ENCODE measurements around the gene OGT.

DNA sequence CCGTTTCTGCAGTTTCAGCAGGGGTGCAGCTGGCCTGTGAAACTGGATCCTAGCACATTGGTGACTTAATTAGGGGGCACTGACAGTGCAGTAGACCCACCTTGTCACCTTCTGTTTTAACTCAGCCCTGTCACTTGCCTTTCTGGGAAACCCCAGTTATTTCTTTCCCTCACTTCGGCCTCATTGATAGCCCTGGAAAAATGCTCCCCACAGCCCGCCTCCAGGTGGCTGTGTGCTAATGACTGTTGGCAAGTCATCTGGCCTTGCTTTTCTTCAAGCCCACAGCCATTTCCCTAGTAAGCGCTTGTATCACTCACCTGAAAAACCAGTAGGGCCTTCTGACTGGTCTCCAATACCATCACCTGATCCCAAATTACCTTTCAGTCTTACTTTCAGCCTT lies 82.2 kb downstream of the OGT start:
- TF ChIP-seq, protein P1, sequence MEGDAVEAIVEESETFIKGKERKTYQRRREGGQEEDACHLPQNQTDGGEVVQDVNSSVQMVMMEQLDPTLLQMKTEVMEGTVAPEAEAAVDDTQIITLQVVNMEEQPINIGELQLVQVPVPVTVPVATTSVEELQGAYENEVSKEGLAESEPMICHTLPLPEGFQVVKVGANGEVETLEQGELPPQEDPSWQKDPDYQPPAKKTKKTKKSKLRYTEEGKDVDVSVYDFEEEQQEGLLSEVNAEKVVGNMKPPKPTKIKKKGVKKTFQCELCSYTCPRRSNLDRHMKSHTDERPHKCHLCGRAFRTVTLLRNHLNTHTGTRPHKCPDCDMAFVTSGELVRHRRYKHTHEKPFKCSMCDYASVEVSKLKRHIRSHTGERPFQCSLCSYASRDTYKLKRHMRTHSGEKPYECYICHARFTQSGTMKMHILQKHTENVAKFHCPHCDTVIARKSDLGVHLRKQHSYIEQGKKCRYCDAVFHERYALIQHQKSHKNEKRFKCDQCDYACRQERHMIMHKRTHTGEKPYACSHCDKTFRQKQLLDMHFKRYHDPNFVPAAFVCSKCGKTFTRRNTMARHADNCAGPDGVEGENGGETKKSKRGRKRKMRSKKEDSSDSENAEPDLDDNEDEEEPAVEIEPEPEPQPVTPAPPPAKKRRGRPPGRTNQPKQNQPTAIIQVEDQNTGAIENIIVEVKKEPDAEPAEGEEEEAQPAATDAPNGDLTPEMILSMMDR (conservative IDR thresholded peaks at IDR 0.05; ENCODE audit: low read depth, low read length) = no peak
- TF ChIP-seq EZH2 (IDR thresholded peaks at IDR 0.05; ENCODE audit: borderline replicate concordance, low read depth, low read length, poor library complexity, severe bottlenecking) = no peak
